Middle frontal gyrus (tissue), 1 donor: Measurements from ENCODE around the gene USP48.
A peak's percentile ranks its signal among the peaks of the same experiment; 100 is the strongest.

Experiments
- DNase-seq: peaks from one replicate; pipeline ENCODE4 v3.0.0-alpha.2; 2015; ENCODE audit warnings: low spot score; ENCODE audit errors: extremely low spot score

Gene USP48

GRCh38 chr1:21655748-21656147, 127.2 kb downstream of the USP48 start:
- no peak for DNase-seq

DNA sequence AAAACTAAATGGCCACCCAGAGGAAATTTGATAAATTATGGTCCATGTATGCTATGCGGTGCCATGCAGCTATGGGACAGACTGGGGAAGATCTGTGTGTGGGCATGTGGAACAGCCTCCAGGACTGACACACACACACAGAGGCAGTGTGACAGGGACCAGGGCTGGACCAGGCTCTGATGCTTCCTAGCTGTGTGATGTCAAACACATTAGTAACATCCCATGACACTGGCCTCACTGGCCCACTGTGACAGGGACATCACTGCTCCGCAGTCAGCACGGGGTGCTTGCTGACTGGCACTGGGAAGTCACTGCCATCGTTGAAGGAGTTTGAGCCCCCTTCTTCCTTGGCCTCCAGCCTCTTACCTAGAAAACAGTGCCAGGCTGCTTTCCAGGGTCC, 127.7 kb downstream of the USP48 start:
- no peak for DNase-seq

- DNase-seq: no peak
Measured at GRCh38 chr1:21654209-21654608, 128.7 kb downstream of the USP48 start.

GRCh38 chr1:21653744-21654100, 129.2 kb downstream of the USP48 start:
- DNase-seq: peak; percentile 73

GRCh38 chr1:21652937-21653743, 129.8 kb downstream of the USP48 start:
- DNase-seq: no peak

DNA sequence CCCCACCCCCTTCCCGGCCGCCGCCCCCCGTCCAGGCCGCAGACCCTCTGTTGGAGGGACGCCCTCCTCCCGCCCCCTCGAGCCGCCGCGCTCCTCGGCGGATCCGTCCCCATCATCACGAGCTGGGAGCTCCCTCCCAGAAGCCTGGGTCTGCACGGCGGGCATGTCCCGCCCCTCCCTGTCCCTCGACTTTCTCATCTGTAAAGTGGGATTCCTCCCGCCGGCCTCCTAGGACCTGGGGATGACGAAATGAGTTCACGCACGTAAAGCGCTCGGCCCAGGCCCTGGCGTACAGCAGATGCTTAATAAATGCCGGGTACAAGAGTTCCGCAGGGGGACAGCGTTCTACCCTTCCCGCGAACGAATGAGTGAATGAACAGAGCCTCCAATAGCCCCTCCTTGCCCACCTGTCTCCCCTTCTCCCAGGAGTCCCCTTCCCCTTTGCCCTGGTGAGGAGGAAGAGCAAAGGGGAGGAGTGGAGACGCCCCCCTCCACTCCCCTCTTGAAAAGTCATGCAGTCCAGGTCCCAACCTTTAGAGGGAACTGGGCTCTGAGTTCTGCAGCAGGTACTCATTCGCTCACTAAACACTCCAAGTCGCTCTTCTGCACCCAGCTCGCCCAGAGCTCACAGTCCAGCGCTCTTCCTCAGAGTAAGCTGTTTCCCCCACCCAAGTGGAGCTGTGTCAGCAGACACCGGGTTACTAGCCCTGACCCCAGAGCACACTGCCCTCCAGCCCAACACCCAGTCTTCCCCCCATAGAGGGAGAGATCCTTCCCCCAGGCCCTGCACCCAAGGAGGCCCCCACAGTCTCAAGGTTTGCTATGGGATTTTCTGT, 130.6 kb downstream of the USP48 start:
- no peak for DNase-seq

DNA sequence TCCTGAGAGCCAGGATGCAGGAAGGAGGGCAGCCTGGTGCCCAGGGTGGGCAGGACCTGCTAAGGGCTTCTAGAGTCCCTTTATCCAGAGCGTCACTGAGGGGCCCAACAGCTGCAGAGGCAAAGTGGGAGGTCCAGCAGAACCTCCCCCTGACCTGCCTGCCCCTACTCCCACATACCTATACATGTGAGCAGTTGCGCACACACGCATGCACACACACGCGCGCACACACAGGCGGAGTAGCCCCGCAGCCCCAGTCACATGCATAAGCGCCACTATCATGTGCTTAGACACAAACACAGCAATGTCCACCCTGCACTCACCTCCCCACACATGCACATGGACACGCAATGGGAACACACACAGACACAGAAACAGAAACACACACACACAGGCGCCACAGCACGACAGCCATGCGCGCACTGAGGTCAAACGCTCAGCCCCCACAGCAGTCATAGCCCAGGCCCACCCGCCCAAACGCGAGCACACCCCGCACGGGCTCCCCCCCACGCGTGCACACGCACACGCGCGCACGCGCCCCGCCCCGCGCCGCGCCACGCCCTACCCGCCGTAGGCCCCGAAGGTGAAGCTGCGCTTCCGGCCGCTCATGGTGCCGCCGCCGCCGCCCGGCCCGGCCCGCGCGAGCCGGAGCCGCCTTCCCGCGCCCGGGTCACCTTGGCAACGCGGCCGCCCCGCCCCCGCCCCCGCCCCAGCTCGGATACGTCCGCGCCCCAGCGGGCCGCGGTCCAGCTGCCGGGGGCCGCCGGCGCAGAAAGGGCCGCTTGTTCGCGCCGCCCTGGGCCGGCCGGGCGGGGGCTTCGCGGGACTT, 131.5 kb downstream of the USP48 start:
- no peak for DNase-seq

DNA sequence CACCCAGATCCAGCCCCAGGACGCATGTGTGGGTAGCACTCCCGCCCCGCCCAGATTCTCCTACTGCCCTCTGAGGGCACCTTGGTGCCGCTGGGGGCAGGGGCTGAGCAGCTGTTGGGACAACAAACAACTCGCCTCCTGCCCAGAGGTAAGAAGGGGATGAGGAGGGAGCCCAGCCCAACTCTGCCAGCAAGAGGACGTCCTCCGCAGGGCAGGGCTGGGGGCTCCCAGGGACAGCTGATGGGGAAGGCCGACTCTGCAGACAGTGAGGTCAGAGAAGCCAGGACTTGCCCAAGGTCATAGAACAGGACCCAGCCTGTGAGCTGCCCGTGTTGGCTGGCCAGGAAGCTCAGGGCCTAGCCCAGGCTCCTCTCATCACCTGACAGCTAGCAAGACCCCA, 132.5 kb downstream of the USP48 start:
- DNase-seq: no peak

GRCh38 chr1:21649315-21649714, 133.6 kb downstream of the USP48 start:
- DNase-seq: no peak

DNA sequence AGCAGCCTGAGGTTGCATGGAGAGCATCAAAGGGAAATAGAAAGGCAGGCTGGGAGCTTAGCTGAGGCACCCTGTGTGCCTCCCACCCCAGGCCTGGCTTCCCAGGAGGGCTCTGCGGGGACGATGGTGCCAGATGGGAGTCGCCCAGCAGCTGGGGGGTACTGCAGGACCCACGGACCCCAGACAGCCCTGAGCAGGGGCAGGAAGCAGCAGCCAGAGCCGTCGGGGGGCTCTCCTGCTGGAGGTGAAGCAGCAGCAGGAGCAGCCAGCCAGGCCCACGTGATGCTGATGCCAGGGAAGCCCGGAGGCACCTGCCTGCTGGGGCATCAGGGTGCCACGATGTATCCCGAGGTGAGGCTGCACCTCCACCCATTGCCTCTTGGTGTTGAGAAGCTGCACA, 134.2 kb downstream of the USP48 start:
- DNase-seq: no peak

GRCh38 chr1:21648352-21648730, 134.6 kb downstream of the USP48 start:
- DNase-seq: no peak

DNA sequence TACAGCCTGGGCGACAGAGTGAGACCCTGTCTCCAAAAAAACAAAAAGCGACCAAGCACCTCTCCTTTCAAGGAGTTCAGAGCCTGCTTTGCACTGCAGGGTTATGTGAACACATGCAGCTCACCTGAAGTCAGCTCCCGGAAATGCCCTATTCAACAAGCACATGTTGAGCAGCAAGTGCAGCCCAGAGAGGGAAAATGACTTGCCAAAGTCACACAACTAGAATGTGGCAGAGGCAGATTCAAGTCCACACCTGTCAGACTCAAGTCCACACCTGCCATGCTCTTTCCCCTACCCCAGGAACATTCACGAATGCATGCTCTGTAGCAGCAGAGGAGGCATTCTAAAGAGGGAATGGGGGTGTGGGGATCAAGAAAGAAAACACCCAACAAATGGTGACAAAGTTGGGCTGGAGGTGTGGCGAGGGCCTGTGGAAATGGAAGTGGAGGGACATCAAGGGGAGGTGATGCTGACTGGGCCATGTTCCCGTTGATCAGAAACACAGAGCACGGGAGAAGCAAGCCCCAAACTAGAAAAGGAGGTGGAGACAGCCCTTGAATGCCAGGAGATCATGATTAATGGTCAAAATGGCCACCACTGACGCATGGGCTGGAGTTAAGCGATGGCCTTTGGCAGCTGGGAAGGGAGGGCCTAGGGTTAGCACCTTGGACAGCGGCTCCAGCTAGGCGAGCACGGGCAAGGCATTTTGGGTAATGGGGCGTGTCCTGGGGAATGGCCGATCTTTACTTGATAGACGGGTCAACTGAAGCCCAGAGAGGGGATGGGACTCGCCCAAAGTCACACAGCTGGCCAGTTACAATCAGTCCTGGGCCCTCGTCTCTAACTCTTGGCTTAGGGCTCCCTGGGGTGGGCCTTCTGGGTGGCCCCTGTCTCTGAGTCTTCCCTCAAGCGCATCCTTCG, 135.3 kb downstream of the USP48 start:
- DNase-seq: no peak

DNA sequence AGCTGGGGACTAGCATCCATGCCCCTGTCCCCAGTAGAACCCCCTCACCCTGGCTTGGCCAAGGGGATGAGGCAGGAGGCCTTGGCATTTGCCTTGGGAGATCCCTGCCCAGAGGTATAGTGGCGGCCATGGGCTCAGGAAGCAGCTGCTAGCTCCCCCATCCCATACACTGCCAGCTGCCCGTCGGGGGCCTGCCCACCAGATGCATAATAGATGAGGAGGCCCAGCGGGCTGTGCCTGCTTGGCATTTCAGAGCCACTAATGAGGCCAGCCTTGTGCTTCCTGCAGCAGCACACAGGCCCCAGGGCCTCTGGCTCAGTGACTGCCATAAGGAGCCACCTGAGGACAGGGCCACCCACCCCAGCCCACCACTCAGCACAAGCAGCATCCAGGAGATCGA, 137.4 kb downstream of the USP48 start:
- DNase-seq: no peak

- no peak for DNase-seq
Measured at GRCh38 chr1:21644906-21645305, 138.0 kb downstream of the USP48 start.

DNA sequence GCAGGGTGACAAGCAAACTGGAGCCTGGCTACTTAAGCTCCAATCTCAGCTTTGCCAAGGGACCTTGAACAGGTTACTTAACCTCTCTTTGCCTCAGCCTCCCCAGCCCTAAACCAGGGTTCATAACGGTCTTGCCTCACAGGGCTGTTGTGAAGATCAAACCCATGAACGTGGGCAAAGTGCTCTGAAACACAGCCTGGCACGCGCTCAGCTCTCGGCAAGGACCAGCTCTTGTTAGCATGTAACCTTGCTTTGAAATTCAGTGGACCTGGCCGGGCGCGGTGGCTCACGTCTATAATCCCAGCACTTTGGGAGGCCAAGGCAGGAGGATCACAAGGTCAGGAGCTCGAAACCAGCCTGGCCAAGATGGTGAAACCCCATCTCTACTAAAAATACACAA, 138.6 kb downstream of the USP48 start:
- DNase-seq: no peak

DNA sequence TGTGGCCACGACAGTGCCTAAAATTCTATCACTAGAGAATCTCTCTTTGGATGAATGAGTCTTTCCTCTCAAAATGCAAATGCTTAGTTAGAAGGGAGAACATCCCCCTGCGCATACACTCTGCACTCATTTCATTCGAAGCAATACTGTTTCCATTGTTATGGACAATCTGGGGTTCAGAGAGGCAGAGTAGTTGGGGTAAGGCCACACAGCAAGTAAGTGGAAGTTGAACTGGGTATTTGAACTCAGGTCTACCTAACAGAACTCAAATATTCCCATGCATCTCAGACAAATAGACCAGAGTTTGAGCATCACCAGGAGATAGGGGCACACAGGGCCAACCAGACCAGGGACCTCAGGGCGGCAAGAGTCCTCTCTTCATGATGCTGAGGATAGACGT, 139.3 kb downstream of the USP48 start:
- DNase-seq: no peak

DNA sequence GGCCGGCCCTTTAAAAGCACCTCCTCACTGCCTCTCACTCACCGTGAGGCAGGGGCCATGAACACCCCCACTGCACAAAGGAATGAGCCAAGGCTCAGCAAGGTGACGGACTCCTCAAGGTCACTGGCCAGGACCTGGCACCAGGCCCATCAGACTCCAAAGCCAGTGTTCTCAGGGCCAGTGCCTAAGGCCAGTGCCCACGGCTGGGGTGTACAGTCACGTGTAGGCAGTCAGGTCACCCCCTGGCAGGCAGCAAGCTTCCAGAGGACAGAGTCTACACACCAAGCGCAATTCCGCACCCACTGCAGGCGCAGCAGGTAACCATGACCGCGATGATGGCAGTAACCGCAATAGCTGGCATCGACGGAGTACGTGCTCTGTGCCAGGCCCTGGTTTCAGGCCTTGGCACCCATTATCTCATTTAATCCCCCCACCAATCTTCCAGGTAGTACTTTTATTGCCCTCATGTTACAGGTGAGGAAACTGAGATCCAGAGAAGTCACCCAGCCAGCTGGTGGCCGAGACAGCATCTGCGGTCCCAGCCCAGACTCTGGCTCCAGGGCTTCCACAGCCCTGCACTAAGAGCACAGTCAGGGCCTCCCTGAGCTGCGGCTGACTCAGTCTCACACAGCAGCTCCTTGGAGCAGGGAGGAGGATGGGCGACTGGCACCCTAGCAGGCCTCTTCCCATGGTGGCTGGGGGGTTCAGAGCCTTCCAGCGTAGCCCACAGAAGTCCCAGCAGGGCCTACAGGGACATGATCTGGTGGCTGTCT, 140.8 kb downstream of the USP48 start:
- no peak for DNase-seq

GRCh38 chr1:21641537-21641936, 141.4 kb downstream of the USP48 start:
- DNase-seq: no peak

GRCh38 chr1:21641076-21641475, 141.9 kb downstream of the USP48 start:
- DNase-seq: no peak

DNA sequence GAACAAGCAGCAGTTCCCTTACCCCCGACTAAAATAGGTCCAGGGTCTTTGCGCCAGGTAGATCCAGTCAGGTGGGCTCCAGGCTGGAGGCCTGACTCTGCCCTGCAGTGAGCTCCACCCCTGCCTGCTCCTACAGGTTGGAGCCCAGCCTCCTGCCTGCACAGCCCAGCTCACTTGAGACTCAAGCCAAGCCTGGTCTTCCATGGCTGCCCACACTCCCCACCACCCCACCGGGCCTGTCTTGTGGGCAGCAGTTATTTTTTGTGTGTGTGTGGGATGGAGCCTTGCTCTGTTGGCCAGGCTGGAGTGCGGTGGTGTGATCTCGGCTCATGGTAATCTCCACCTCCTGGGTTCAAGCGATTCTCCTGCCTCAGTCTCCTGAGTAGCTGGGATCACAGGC, 142.3 kb downstream of the USP48 start:
- DNase-seq: no peak
